Dermis microvascular lymphatic vessel endothelial cell (primary cell): Measurements from ENCODE around the gene TMC7. TPM values are rescaled to one million over a fixed set of nuclear protein-coding genes. Genes with fewer than 3 reads are reported as not detected.

Experiments
- total RNA-seq: library from RNA; depleted of rRNA; stranded (reverse); fragments of >200 nt; gene quantifications from 2 replicates; pipeline ENCODE4 v1.2.1, GENCODE V29; 2014

Gene TMC7
- total RNA-seq, 1 donor from 2014 or later, result 2.2 TPM

Other genes starting within 250 kb of the TMC7 start
- gene RPS15A, start 193.6 kb upstream of the TMC7 start, total RNA-seq, result 1,241 and 1,560 TPM in 2 replicates
- gene ARL6IP1, start 182.4 kb upstream of the TMC7 start, total RNA-seq, result 473 and 503 TPM in 2 replicates
- 39.9 and 49.8 TPM in 2 replicates for gene SMG1, start 57.5 kb upstream of the TMC7 start, total RNA-seq
- 16.8 and 28.8 TPM in 2 replicates for gene COQ7, start 83.7 kb downstream of the TMC7 start, total RNA-seq
- gene ITPRIPL2, start 130.0 kb downstream of the TMC7 start, total RNA-seq, result 21.8 and 26.0 TPM in 2 replicates
- 1.3 and 3.7 TPM in 2 replicates for gene SYT17, start 184.3 kb downstream of the TMC7 start, total RNA-seq